GM21515 (cell line): ENCODE results near the gene REC8.
A peak's percentile ranks its signal among the peaks of the same experiment; 100 is the strongest.
"Not testable (repeated sequence)": the region's sequence is repeated elsewhere in the genome, so short reads cannot be mapped to it uniquely, and the experiment has no call there.

Experiments
- ATAC-seq: cut with Tn5 transposase; IDR thresholded peaks from one replicate; pipeline ENCODE4 v1.9.1; 2021; ENCODE audit not compliant: unreplicated experiment

Gene REC8

GRCh38 chr14:24203249-24203886 lies 31.5 kb downstream of the REC8 start:
- ATAC-seq, result not testable (repeated sequence)

- no peak for ATAC-seq
Measured at GRCh38 chr14:24204163-24205146, 32.6 kb downstream of the REC8 start.

- ATAC-seq, result no peak
Measured at GRCh38 chr14:24206260-24207103, 34.6 kb downstream of the REC8 start.

- ATAC-seq, result no peak
Measured at GRCh38 chr14:24207104-24207551, 35.2 kb downstream of the REC8 start.

GRCh38 chr14:24207625-24208024 lies 35.7 kb downstream of the REC8 start:
- no peak for ATAC-seq

- ATAC-seq, result no peak
Measured at GRCh38 chr14:24211311-24211710, 39.4 kb downstream of the REC8 start.

- ATAC-seq, result peak; percentile 81
Measured at GRCh38 chr14:24212924-24213865, 41.3 kb downstream of the REC8 start, which contains the start of gene CHMP4A. Gene CHMP4A, minus strand, starts transcription at chr14:24213488. Its CDS starts 49 bp downstream, at chr14:24213439.

- ATAC-seq, result no peak
Measured at GRCh38 chr14:24213866-24214662, 42.2 kb downstream of the REC8 start.

GRCh38 chr14:24215495-24216344 lies 43.8 kb downstream of the REC8 start, which contains the start of gene MDP1:
Gene MDP1, minus strand, starts transcription at chr14:24216066. Its CDS starts 111 bp downstream, at chr14:24215955.
- ATAC-seq, result peak; percentile 63

- no peak for ATAC-seq
Measured at GRCh38 chr14:24216345-24216699, 44.4 kb downstream of the REC8 start.

- not testable (repeated sequence) for ATAC-seq
Measured at GRCh38 chr14:24216876-24217275, 45.0 kb downstream of the REC8 start.

GRCh38 chr14:24219080-24219479 lies 47.2 kb downstream of the REC8 start:
- no peak for ATAC-seq

- no peak for ATAC-seq
Measured at GRCh38 chr14:24219521-24219920, 47.6 kb downstream of the REC8 start.

GRCh38 chr14:24222987-24223386 lies 51.1 kb downstream of the REC8 start:
- ATAC-seq, result not testable (repeated sequence)

GRCh38 chr14:24224618-24225071 lies 52.8 kb downstream of the REC8 start:
- no peak for ATAC-seq

- ATAC-seq, result no peak
Measured at GRCh38 chr14:24226473-24226872, 54.6 kb downstream of the REC8 start.

GRCh38 chr14:24228902-24229301 lies 57.0 kb downstream of the REC8 start:
- no peak for ATAC-seq
